Right lobe of liver (tissue), 4 donors: ENCODE results near the gene ZNF564.

Source experiments
- POLR2A ChIP-seq: fragments of 450-650 bp; IDR thresholded peaks from one replicate; pipeline ENCODE4 v1.6.1; 2017; ENCODE audit warnings: antibody characterized with exemption, mild to moderate bottlenecking
- TF ChIP-seq, protein P1 (sequence below), 4 donors: fragments of 200-600 bp in 3 of 4; fragments of 450-650 bp in 1 of 4; IDR thresholded peaks; one replicate each; pipeline versions ENCODE4 v1.5.1 to v1.8.0; 2016 to 2022; ENCODE audit warnings: antibody characterized with exemption in 4 of 4, mild to moderate bottlenecking in 2 of 4
- donor health status: DM: no; HTN: no; CAD: no.
- donor health status: DM: no; HTN: no; CAD: no.
- donor health status: DM: no; HTN: yes; CAD: no.

DNA sequence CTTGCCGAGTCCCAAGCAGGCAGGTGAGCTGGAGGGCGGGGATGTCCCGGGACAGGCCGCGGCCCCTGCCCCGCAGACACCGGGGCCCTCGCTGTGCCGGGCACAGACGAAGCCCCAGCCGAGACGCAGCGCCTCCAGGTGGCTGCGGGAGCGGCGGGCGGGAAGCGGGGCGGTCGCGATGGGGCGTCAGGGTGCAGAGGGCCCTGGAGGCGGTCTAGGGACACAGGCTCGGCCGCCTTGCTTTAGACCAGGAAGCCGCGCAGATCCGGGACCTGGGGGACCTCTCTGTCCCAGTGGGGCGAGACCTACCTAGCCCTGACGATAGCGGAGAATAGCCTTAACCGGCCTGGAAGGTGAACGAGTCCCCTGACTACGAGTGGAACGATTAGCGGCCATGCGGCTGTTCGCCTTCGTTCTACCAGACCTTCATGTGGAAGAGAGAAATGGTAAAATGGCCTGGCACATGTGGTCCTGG lies 4.2 kb upstream of the ZNF564 start:
- TF ChIP-seq, protein P1, sequence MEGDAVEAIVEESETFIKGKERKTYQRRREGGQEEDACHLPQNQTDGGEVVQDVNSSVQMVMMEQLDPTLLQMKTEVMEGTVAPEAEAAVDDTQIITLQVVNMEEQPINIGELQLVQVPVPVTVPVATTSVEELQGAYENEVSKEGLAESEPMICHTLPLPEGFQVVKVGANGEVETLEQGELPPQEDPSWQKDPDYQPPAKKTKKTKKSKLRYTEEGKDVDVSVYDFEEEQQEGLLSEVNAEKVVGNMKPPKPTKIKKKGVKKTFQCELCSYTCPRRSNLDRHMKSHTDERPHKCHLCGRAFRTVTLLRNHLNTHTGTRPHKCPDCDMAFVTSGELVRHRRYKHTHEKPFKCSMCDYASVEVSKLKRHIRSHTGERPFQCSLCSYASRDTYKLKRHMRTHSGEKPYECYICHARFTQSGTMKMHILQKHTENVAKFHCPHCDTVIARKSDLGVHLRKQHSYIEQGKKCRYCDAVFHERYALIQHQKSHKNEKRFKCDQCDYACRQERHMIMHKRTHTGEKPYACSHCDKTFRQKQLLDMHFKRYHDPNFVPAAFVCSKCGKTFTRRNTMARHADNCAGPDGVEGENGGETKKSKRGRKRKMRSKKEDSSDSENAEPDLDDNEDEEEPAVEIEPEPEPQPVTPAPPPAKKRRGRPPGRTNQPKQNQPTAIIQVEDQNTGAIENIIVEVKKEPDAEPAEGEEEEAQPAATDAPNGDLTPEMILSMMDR (IDR thresholded peaks at IDR 0.05) = no peak
- TF ChIP-seq POLR2A = no peak
